Liver (tissue), 9 donors: ENCODE data around the gene OSGEP. TPM values are rescaled to one million over a fixed set of nuclear protein-coding genes. Genes with fewer than 3 reads are reported as not detected.

Experiments
- DNase-seq: peaks from one replicate; pipeline ENCODE4 v3.0.0-alpha.2; 2017; ENCODE audit warnings: low spot score
- H3K27ac ChIP-seq, 2 donors: one replicate each; pipeline ENCODE4 v1.7.0; 2013; ENCODE audit warnings: inconsistent platforms in 2 of 2, low read length in 2 of 2, control low read depth in 1 of 2, low read depth in 1 of 2, mild to moderate bottlenecking in 1 of 2
- H3K27me3 ChIP-seq, 4 donors: one replicate each; pipeline versions ENCODE4 v1.6.1 to v1.7.0; 2013; ENCODE audit warnings: low read length in 3 of 4, inconsistent platforms in 1 of 4, mild to moderate bottlenecking in 1 of 4, moderate library complexity in 1 of 4; ENCODE audit not compliant: control insufficient read depth in 4 of 4, insufficient read depth in 4 of 4
- H3K36me3 ChIP-seq, 4 donors: one replicate each; pipeline versions ENCODE4 v1.6.1 to v1.7.0; 2013; ENCODE audit warnings: low read length in 3 of 4, mild to moderate bottlenecking in 3 of 4, low read depth in 1 of 4, moderate library complexity in 1 of 4; ENCODE audit not compliant: control insufficient read depth in 4 of 4, insufficient read depth in 3 of 4
- H3K4me1 ChIP-seq, 4 donors: one replicate each; pipeline versions ENCODE4 v1.6.1 to v1.7.0; 2013; ENCODE audit warnings: low read length in 3 of 4, mild to moderate bottlenecking in 3 of 4, moderate library complexity in 1 of 4; ENCODE audit not compliant: control insufficient read depth in 4 of 4, insufficient read depth in 4 of 4
- H3K4me3 ChIP-seq, 3 donors: one replicate each; pipeline versions ENCODE4 v1.6.1 to v1.7.0; 2013; ENCODE audit warnings: low read length in 3 of 3, control low read depth in 1 of 3, low read depth in 1 of 3, mild to moderate bottlenecking in 1 of 3
- H3K9ac ChIP-seq, 2 donors: one replicate each; pipeline ENCODE4 v1.7.0; 2013; ENCODE audit warnings: low read length in 2 of 2, mild to moderate bottlenecking in 2 of 2, moderate library complexity in 2 of 2, control low read depth in 1 of 2, low read depth in 1 of 2
- H3K9me3 ChIP-seq, 4 donors: one replicate each; pipeline versions ENCODE4 v1.6.1 to v1.7.0; 2013; ENCODE audit warnings: low read length in 3 of 4; ENCODE audit not compliant: control insufficient read depth in 4 of 4
- ATF3 ChIP-seq: IDR thresholded peaks from 2 replicates; pipeline ENCODE4 v1.6.1; 2016; ENCODE audit warnings: antibody characterized with exemption
- CTCF ChIP-seq: fragments of 150-350 bp; IDR thresholded peaks from 2 replicates; pipeline ENCODE4 v1.5.1; 2017; ENCODE audit warnings: improper control_type of control experiment, low read depth, low read length; ENCODE audit not compliant: missing input control
- EGR1 ChIP-seq, 2 donors: IDR thresholded peaks; 2 replicates each; pipeline ENCODE4 v1.6.1; 2016 to 2018; ENCODE audit warnings: antibody characterized with exemption in 2 of 2, low read depth in 2 of 2
- FOXA1 ChIP-seq: IDR thresholded peaks from 2 replicates; pipeline ENCODE4 v1.6.1; 2016; ENCODE audit warnings: antibody characterized with exemption
- FOXA2 ChIP-seq: IDR thresholded peaks from 2 replicates; pipeline ENCODE4 v1.6.1; 2016; ENCODE audit warnings: antibody characterized with exemption
- GABPA ChIP-seq, 2 donors: IDR thresholded peaks in 1 of 2; conservative IDR thresholded peaks in 1 of 2; 2 replicates each; pipeline ENCODE4 v1.6.1; 2016; ENCODE audit warnings: antibody characterized with exemption in 2 of 2, mild to moderate bottlenecking in 1 of 2, moderate library complexity in 1 of 2
- HNF4A ChIP-seq, 2 donors: conservative IDR thresholded peaks; 2 replicates each; pipeline ENCODE4 v1.6.1; 2016; ENCODE audit warnings: antibody characterized with exemption in 2 of 2, mild to moderate bottlenecking in 2 of 2
- HNF4G ChIP-seq: IDR thresholded peaks from 2 replicates; pipeline ENCODE4 v1.6.1; 2016; ENCODE audit warnings: antibody characterized with exemption
- JUND ChIP-seq, 2 donors: IDR thresholded peaks; 2 replicates each; pipeline ENCODE4 v1.6.1; 2016; ENCODE audit warnings: antibody characterized with exemption in 2 of 2
- MAX ChIP-seq: IDR thresholded peaks from 2 replicates; pipeline ENCODE4 v1.6.1; 2016; ENCODE audit warnings: antibody characterized with exemption
- NR2F2 ChIP-seq: IDR thresholded peaks from 2 replicates; pipeline ENCODE4 v1.6.1; 2016; ENCODE audit warnings: antibody characterized with exemption
- RAD21 ChIP-seq, 2 donors: IDR thresholded peaks; 2 replicates each; pipeline ENCODE4 v1.6.1; 2016; ENCODE audit warnings: antibody characterized with exemption in 2 of 2, mild to moderate bottlenecking in 2 of 2
- REST ChIP-seq: IDR thresholded peaks from 2 replicates; pipeline ENCODE4 v1.6.1; 2016; ENCODE audit warnings: antibody characterized with exemption, mild to moderate bottlenecking
- RXRA ChIP-seq, 2 donors: IDR thresholded peaks; 2 replicates each; pipeline ENCODE4 v1.6.1; 2017 to 2018; ENCODE audit warnings: antibody characterized with exemption in 2 of 2, mild to moderate bottlenecking in 1 of 2
- SP1 ChIP-seq: IDR thresholded peaks from 2 replicates; pipeline ENCODE4 v1.6.1; 2018; ENCODE audit warnings: antibody characterized with exemption, mild to moderate bottlenecking
- TAF1 ChIP-seq: conservative IDR thresholded peaks from 2 replicates; pipeline ENCODE4 v1.6.1; 2016; ENCODE audit warnings: antibody characterized with exemption, mild to moderate bottlenecking
- YY1 ChIP-seq: IDR thresholded peaks from 2 replicates; pipeline ENCODE4 v1.6.1; 2016; ENCODE audit warnings: antibody characterized with exemption, mild to moderate bottlenecking
- ZBTB33 ChIP-seq: IDR thresholded peaks from 2 replicates; pipeline ENCODE4 v1.6.1; 2016; ENCODE audit warnings: antibody characterized with exemption
- WGBS: extraction: QIAGEN DNeasy Blood & Tissue Kit; methylation state at CpG from one replicate; pipeline ENCODE4 v1.1.7; 2013; 5-methylcytosine and 5-hydroxymethylcytosine counted together
- polyA plus RNA-seq, 2 donors: library from polyadenylated mRNA; stranded (reverse) in 1 of 2; unstranded in 1 of 2; fragments of 200-250 nt in 1 of 2; fragments of >200 nt in 1 of 2; fragmentation: Nextera tagmentation in 1 of 2; extraction: Ambion mirVana in 1 of 2; gene quantifications; one replicate each; pipeline versions ENCODE4 v1.2.1 to v1.2.3, GENCODE V29; 2013 to 2015
- total RNA-seq, 2 donors: library from RNA; depleted of rRNA; stranded (reverse); fragments of >200 nt; gene quantifications; one replicate each; pipeline ENCODE4 v1.2.3, GENCODE V29; 2014
- donor health status: healthy.
- donor health status: healthy.
- donor health status: healthy.
- donor health status: healthy.
- donor health status: healthy.

OSGEP gene
- total RNA-seq (10 to 100 TPM; 29.0 to 39.0 TPM), polyA plus RNA-seq (10 to 100 TPM; 18.1 to 20.5 TPM)

GRCh38 chr14:20454516-20455354, at the start of gene OSGEP, which contains the start of gene APEX1:
OSGEP (minus strand) TSS chr14:20454812; CDS start chr14:20454683, 129 bp downstream.
APEX1 (plus strand) TSS chr14:20455226; CDS start chr14:20455646, 420 bp downstream.
- Histone ChIP-seq H3K4me3 (peak within 1 kb of the TSS; percentile 82 to 87 (median 83)), H3K4me1 (peaks cover 4 to 24% (median 15%) of the 10 kb centered on the region in 4 donors), H3K9ac (peak within 1 kb of the TSS; percentile 78 to 83), H3K9me3 (no peaks in the 10 kb centered on the region), H3K27me3 (no peaks in the 10 kb centered on the region), H3K27ac (peak within 1 kb of the TSS; percentile 61 to 87), H3K36me3 (peaks cover 9 to 44% (median 38%) of the 10 kb centered on the region in 4 donors)
- TF ChIP-seq NR2F2 (no peak), MAX (peak; percentile 87), RXRA (IDR thresholded peaks at IDR 0.05) (no peak), FOXA2 (no peak), YY1 (peak; percentile 65), RAD21 (IDR thresholded peaks at IDR 0.05) (no peak), HNF4A (conservative IDR thresholded peaks at IDR 0.05) (peak in 1 of 2 donors; percentile 11), ATF3 (peak; percentile 6), TAF1 (peak; percentile 73), HNF4G (no peak), ZBTB33 (peak; percentile 97), EGR1 (IDR thresholded peaks at IDR 0.05; ENCODE audit: low read depth in 2 of 2) (peak; percentile 57 to 87), SP1 (peak; percentile 76), JUND (IDR thresholded peaks at IDR 0.05) (no peak), FOXA1 (no peak), GABPA (IDR thresholded peaks at IDR 0.05 in 1 of 2, conservative IDR thresholded peaks at IDR 0.05 in 1 of 2) (no peak), CTCF (no peak), REST (peak; percentile 66)
- under 1% methylated on average over 56 of the region's 56 CpGs for WGBS
- DNase-seq = peak; percentile 95
